RWPE2 (cell line): ENCODE measurements around the gene SPTBN5.

Experiments used
- ATAC-seq: fragments of 200-7000 bp; cut with Tn5 transposase; 3 replicates; pipeline ENCODE4 v1.9.1; 2021; ENCODE audit warnings: low read depth
- DNase-seq: peaks from one replicate; pipeline ENCODE4 v3.0.0-alpha.2; 2020; ENCODE audit warnings: low spot score
- H3K27ac ChIP-seq: fragments of 450-650 bp; 2 replicates; pipeline ENCODE4 v1.5.1; 2017; ENCODE audit warnings: mild to moderate bottlenecking; ENCODE audit not compliant: poor library complexity, severe bottlenecking
- H3K27me3 ChIP-seq: fragments of 250-450 bp; sonication (Bioruptor Pico); 2 replicates; pipeline ENCODE4 v1.5.1; 2021; ENCODE audit warnings: mild to moderate bottlenecking, moderate library complexity; ENCODE audit not compliant: insufficient read depth, poor library complexity, severe bottlenecking
- H3K36me3 ChIP-seq: fragments of 250-450 bp; sonication (Bioruptor Pico); 2 replicates; pipeline ENCODE4 v1.5.1; 2020; ENCODE audit warnings: low read depth, mild to moderate bottlenecking, moderate library complexity
- H3K4me1 ChIP-seq: fragments of 250-450 bp; sonication (Bioruptor Pico); 2 replicates; pipeline ENCODE4 v1.5.1; 2021; ENCODE audit warnings: mild to moderate bottlenecking, moderate library complexity; ENCODE audit not compliant: insufficient read depth, poor library complexity, severe bottlenecking
- H3K4me3 ChIP-seq: fragments of 250-450 bp; sonication (Bioruptor Pico); 2 replicates; pipeline ENCODE4 v1.5.1; 2021; ENCODE audit warnings: mild to moderate bottlenecking, moderate library complexity; ENCODE audit not compliant: severe bottlenecking
- H3K9me3 ChIP-seq: fragments of 250-450 bp; sonication (Bioruptor Pico); 2 replicates; pipeline ENCODE4 v1.5.1; 2021; ENCODE audit warnings: mild to moderate bottlenecking, moderate library complexity; ENCODE audit not compliant: severe bottlenecking
- CTCF ChIP-seq: fragments of 450-650 bp; IDR thresholded peaks from one replicate; pipeline ENCODE4 v1.5.1; 2017; ENCODE audit warnings: mild to moderate bottlenecking, moderate library complexity; ENCODE audit not compliant: poor library complexity, severe bottlenecking

Gene SPTBN5

GRCh38 chr15:41849861-41850260, 44.0 kb downstream of the SPTBN5 start:
- Histone ChIP-seq H3K27ac (no peak overlapping the region), H3K4me1 (peaks cover 13% of the 10 kb centered on the region), H3K4me3 (no peak overlapping the region), H3K27me3 (no peaks in the 10 kb centered on the region), H3K36me3 (no peaks in the 10 kb centered on the region), H3K9me3 (no peaks in the 10 kb centered on the region)
- DNase-seq: no peak
- peak; percentile 42 for ATAC-seq
- no peak for TF ChIP-seq CTCF

GRCh38 chr15:41849204-41849603, 44.6 kb downstream of the SPTBN5 start:
- Histone ChIP-seq H3K36me3 (no peaks in the 10 kb centered on the region), H3K27me3 (no peaks in the 10 kb centered on the region), H3K9me3 (no peaks in the 10 kb centered on the region), H3K4me1 (peaks cover 13% of the 10 kb centered on the region), H3K27ac (no peak overlapping the region), H3K4me3 (no peak overlapping the region)
- DNase-seq (no peak), ATAC-seq (peak; percentile 13; the same call in 2 of the 3 replicates)
- no peak for TF ChIP-seq CTCF

- TF ChIP-seq CTCF: no peak
- Histone ChIP-seq H3K9me3 (no peaks in the 10 kb centered on the region), H3K4me1 (peaks cover 13% of the 10 kb centered on the region), H3K36me3 (no peaks in the 10 kb centered on the region), H3K27me3 (no peaks in the 10 kb centered on the region), H3K4me3 (no peak overlapping the region), H3K27ac (no peak overlapping the region)
- DNase-seq (no peak), ATAC-seq (no peak)
These were observed 45.2 kb downstream of the SPTBN5 start for GRCh38 chr15:41848631-41849030.

GRCh38 chr15:41847981-41848380, 45.9 kb downstream of the SPTBN5 start:
- Histone ChIP-seq H3K4me1 (peaks cover 13% of the 10 kb centered on the region), H3K36me3 (no peaks in the 10 kb centered on the region), H3K9me3 (no peaks in the 10 kb centered on the region), H3K27ac (no peak overlapping the region), H3K4me3 (no peak overlapping the region), H3K27me3 (no peaks in the 10 kb centered on the region)
- TF ChIP-seq CTCF: no peak
- DNase-seq (no peak), ATAC-seq (no peak)

- no peaks in the 10 kb centered on the region for H3K27me3 ChIP-seq
- DNase-seq (no peak), ATAC-seq (no peak)
- no peak overlapping the region for H3K4me3 ChIP-seq
- TF ChIP-seq CTCF: no peak
- no peak overlapping the region for H3K27ac ChIP-seq
- no peaks in the 10 kb centered on the region for H3K36me3 ChIP-seq
- H3K4me1 ChIP-seq: peaks cover 13% of the 10 kb centered on the region
- H3K9me3 ChIP-seq: no peaks in the 10 kb centered on the region
These were observed 46.6 kb downstream of the SPTBN5 start for GRCh38 chr15:41847206-41847605.
